SK-N-SH (cell line): ENCODE measurements around the gene SF3A2. TPM values are rescaled to one million over a fixed set of nuclear protein-coding genes. Genes with fewer than 3 reads are reported as not detected.

Experiments used
- CTCF ChIA-PET: fragments of 300-600, 350-600 bp; formaldehyde crosslinking; extraction: SDS; loops from one replicate; lab custom pipeline; 2021; lab: Yijun Ruan, JAX
- POLR2A ChIA-PET: fragments of 350-600 bp; sonication (Branson Sonifier 250); formaldehyde crosslinking; extraction: SDS; loops from one replicate; lab custom pipeline; 2020; ENCODE audit warnings: antibody characterized with exemption, inconsistent platforms; lab: Yijun Ruan, JAX
- DNase-seq: peaks from one replicate; pipeline ENCODE4 v3.0.0; 2012
- H2AFZ ChIP-seq: fragments of 200-600 bp; sonication (generic); 2 replicates; pipeline ENCODE4 v1.8.1; 2016; ENCODE audit warnings: antibody characterized with exemption, mild to moderate bottlenecking, low read depth
- H3F3A ChIP-seq: fragments of 200-600 bp; sonication (generic); replicated peaks from 2 replicates; pipeline ENCODE3; 2016; ENCODE audit warnings: antibody characterized with exemption, mild to moderate bottlenecking; ENCODE audit not compliant: insufficient read depth
- H3K27ac ChIP-seq, 2 experiments: fragments of 200-500 bp in 1 of 2; fragments of 200-600 bp in 1 of 2; sonication (Bioruptor generic) in 1 of 2; sonication (generic), shearing (Covaris generic) in 1 of 2; 2 replicates each; pipeline versions ENCODE4 v1.5.1 to v1.6.1; 2014 to 2016; ENCODE audit warnings: low read depth in 2 of 2, inconsistent platforms in 1 of 2, low read length in 1 of 2, mild to moderate bottlenecking in 1 of 2, mixed read lengths in 1 of 2
- H3K27me3 ChIP-seq: fragments of 200-600 bp; sonication (generic), shearing (Covaris generic); 2 replicates; pipeline ENCODE4 v1.6.1; 2016; ENCODE audit warnings: mixed run types; ENCODE audit not compliant: insufficient read depth
- H3K36me3 ChIP-seq, 2 experiments: fragments of 200-500 bp in 1 of 2; fragments of 200-600 bp in 1 of 2; sonication (Bioruptor generic) in 1 of 2; sonication (generic) in 1 of 2; replicated peaks in 1 of 2; 2 replicates each; pipeline versions ENCODE3 to v1.5.1; 2014 to 2016; ENCODE audit warnings: low read length in 1 of 2, mild to moderate bottlenecking in 1 of 2; ENCODE audit not compliant: insufficient read depth in 2 of 2, control insufficient read depth in 1 of 2
- H3K4me1 ChIP-seq, 2 experiments: fragments of 200-500 bp in 1 of 2; fragments of 200-600 bp in 1 of 2; sonication (Bioruptor generic) in 1 of 2; sonication (generic), shearing (Covaris generic) in 1 of 2; 2 replicates each; pipeline versions ENCODE4 v1.5.1 to v1.6.1; 2014 to 2016; ENCODE audit warnings: low read depth in 1 of 2, low read length in 1 of 2, mixed run types in 1 of 2; ENCODE audit not compliant: insufficient read depth in 2 of 2, control insufficient read depth in 1 of 2
- H3K4me2 ChIP-seq: fragments of 200-600 bp; sonication (generic), shearing (Covaris generic); 2 replicates; pipeline ENCODE4 v1.6.1; 2017; ENCODE audit warnings: mixed run types
- H3K4me3 ChIP-seq, 2 experiments: fragments of 200-500 bp in 1 of 2; fragments of 200-600 bp in 1 of 2; sonication (Bioruptor generic) in 1 of 2; sonication (generic), shearing (Covaris generic) in 1 of 2; 2 replicates each; pipeline versions ENCODE4 v1.5.1 to v1.8.1; 2014 to 2016; ENCODE audit warnings: low read depth in 2 of 2, inconsistent platforms in 1 of 2, low read length in 1 of 2, mild to moderate bottlenecking in 1 of 2, mixed read lengths in 1 of 2, moderate library complexity in 1 of 2
- H3K79me2 ChIP-seq: fragments of 200-600 bp; sonication (generic); 2 replicates; pipeline ENCODE4 v1.8.1; 2017; ENCODE audit warnings: mild to moderate bottlenecking; ENCODE audit not compliant: insufficient read depth
- H3K9ac ChIP-seq: fragments of 200-600 bp; sonication (generic); 2 replicates; pipeline ENCODE4 v1.6.1; 2017; ENCODE audit warnings: mixed run types
- H3K9me2 ChIP-seq: fragments of 200-600 bp; sonication (generic); 2 replicates; pipeline ENCODE4 v1.6.1; 2017; ENCODE audit warnings: mixed run types
- H3K9me3 ChIP-seq: fragments of 200-600 bp; sonication (generic); 2 replicates; pipeline ENCODE4 v1.6.1; 2017; ENCODE audit warnings: mixed run types, mild to moderate bottlenecking, moderate library complexity
- H4K20me1 ChIP-seq: fragments of 200-600 bp; sonication (generic); 2 replicates; pipeline ENCODE4 v1.6.1; 2017; ENCODE audit warnings: mild to moderate bottlenecking, mixed run types; ENCODE audit not compliant: insufficient read depth
- ELF1 ChIP-seq: IDR thresholded peaks from 2 replicates; pipeline ENCODE4 v1.4.0; 2012
- FOXJ3 ChIP-seq: sonication (generic); formaldehyde crosslinking; IDR thresholded peaks from 2 replicates; pipeline ENCODE4 v1.5.1; 2020; ENCODE audit warnings: mild to moderate bottlenecking, missing genetic modification reagents
- FOXM1 ChIP-seq: IDR thresholded peaks from 2 replicates; pipeline ENCODE4 v1.4.0; 2012; ENCODE audit warnings: low read depth, mild to moderate bottlenecking
- GATA2 ChIP-seq: sonication (generic); formaldehyde crosslinking; IDR thresholded peaks from 2 replicates; pipeline ENCODE4 v1.5.0; 2020; ENCODE audit warnings: mild to moderate bottlenecking, missing genetic modification reagents
- MXI1 ChIP-seq: IDR thresholded peaks from 2 replicates; pipeline ENCODE4 v1.6.1; 2012; ENCODE audit warnings: mild to moderate bottlenecking, low read depth, low read length, improper control_type of control experiment
- NFIC ChIP-seq: IDR thresholded peaks from 2 replicates; pipeline ENCODE4 v1.4.0; 2012; ENCODE audit warnings: borderline replicate concordance
- NRF1 ChIP-seq: IDR thresholded peaks from 2 replicates; pipeline ENCODE4 v1.6.1; 2012; ENCODE audit warnings: low read depth, mild to moderate bottlenecking, low read length
- RCOR1 ChIP-seq: fragments of 150-350 bp; IDR thresholded peaks from 2 replicates; pipeline ENCODE4 v1.6.1; 2017; ENCODE audit warnings: antibody characterized with exemption, low read length
- SMC3 ChIP-seq: IDR thresholded peaks from 2 replicates; pipeline ENCODE4 v1.6.1; 2012; ENCODE audit warnings: low read depth, low read length, improper control_type of control experiment
- TCF12 ChIP-seq: IDR thresholded peaks from 2 replicates; pipeline ENCODE4 v1.4.0; 2012
- TEAD4 ChIP-seq: IDR thresholded peaks from 2 replicates; pipeline ENCODE4 v1.4.0; 2012; ENCODE audit warnings: mild to moderate bottlenecking, borderline replicate concordance; ENCODE audit not compliant: insufficient read depth
- USF2 ChIP-seq: fragments of 150-350 bp; IDR thresholded peaks from 2 replicates; pipeline ENCODE4 v1.6.1; 2017; ENCODE audit warnings: antibody characterized with exemption, low read length, low read depth, borderline replicate concordance
- YY1 ChIP-seq: IDR thresholded peaks from 2 replicates; pipeline ENCODE4 v1.4.0; 2012; ENCODE audit warnings: low read depth, mild to moderate bottlenecking
- WGBS: methylation state at CpG from one replicate; pipeline ENCODE4 v1.1.6; 2017; ENCODE audit warnings: low lambda C conversion rate; 5-methylcytosine and 5-hydroxymethylcytosine counted together
- polyA plus RNA-seq, 3 experiments: library from polyadenylated mRNA; depleted of rRNA; stranded (reverse); fragments of >200 nt; gene quantifications; 2 replicates each; pipeline ENCODE4 v1.2.3, GENCODE V29; 2012
- TF ChIP-seq, protein P1 (sequence below): IDR thresholded peaks from 2 replicates; pipeline ENCODE4 v1.4.0; 2012; ENCODE audit warnings: low read depth, borderline replicate concordance
- TF ChIP-seq, protein P2 (sequence below): fragments of 200-600 bp; sonication (generic); IDR thresholded peaks from 2 replicates; pipeline ENCODE4 v1.6.1; 2017; ENCODE audit warnings: antibody characterized with exemption, mild to moderate bottlenecking, moderate library complexity

SF3A2 gene
- polyA plus RNA-seq, 1 of the 3 experiments (the other 2 are of a cell fraction), result 55.8 TPM

DNA sequence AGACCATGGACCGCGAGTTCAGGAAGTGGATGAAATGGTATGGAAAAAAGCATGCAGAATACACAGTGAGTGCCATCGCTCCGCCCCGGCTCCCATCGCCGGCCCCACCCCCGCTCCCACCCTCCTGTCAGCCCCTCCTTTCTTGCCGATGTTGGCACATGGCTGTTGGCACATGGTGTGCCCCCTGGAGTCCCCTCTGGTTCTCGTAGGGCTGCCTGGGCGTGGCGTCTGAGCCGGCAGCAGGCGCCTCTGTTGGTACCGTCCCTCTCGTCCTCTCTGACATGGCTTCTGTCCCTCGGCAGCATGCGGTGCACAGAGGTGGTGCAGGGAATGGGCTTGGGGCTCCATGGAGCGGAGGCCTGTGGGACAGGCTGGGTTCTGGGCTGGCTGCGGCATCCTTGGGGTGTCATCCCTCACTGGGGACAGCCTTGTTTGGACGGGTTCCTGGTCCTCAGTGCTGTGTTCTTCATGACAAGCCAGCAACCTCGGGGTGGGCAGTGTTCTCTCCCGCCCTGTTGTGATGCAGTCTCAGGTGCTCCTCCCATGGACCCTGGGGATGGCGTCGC, 42.0 kb upstream of the SF3A2 start:
- ChIA-PET POLR2A (no interaction called here), CTCF (no interaction called here)
- Histone ChIP-seq H3F3A (no peaks in the 10 kb centered on the region), H3K4me3 (no peak overlapping the region), H3K36me3 (peaks cover 0 to 41% of the 10 kb centered on the region in 2 experiments), H4K20me1 (peaks cover 25% of the 10 kb centered on the region), H3K4me2 (no peak overlapping the region), H3K9me3 (no peaks in the 10 kb centered on the region), H2AFZ (no peak overlapping the region), H3K27me3 (no peaks in the 10 kb centered on the region), H3K9me2 (no peaks in the 10 kb centered on the region), H3K9ac (no peak overlapping the region), H3K4me1 (no peaks in the 10 kb centered on the region; a peak in 1 of 4 replicates), H3K79me2 (peaks cover 35% of the 10 kb centered on the region), H3K27ac (no peak overlapping the region)
- DNase-seq, result no peak
- WGBS, result 95% methylated on average over 20 of the region's 25 CpGs
- TF ChIP-seq MXI1, result no peak
- no peak for TF ChIP-seq RCOR1
- no peak for TF ChIP-seq ELF1
- TF ChIP-seq NFIC, result no peak
- no peak for TF ChIP-seq USF2
- TF ChIP-seq, protein P1, sequence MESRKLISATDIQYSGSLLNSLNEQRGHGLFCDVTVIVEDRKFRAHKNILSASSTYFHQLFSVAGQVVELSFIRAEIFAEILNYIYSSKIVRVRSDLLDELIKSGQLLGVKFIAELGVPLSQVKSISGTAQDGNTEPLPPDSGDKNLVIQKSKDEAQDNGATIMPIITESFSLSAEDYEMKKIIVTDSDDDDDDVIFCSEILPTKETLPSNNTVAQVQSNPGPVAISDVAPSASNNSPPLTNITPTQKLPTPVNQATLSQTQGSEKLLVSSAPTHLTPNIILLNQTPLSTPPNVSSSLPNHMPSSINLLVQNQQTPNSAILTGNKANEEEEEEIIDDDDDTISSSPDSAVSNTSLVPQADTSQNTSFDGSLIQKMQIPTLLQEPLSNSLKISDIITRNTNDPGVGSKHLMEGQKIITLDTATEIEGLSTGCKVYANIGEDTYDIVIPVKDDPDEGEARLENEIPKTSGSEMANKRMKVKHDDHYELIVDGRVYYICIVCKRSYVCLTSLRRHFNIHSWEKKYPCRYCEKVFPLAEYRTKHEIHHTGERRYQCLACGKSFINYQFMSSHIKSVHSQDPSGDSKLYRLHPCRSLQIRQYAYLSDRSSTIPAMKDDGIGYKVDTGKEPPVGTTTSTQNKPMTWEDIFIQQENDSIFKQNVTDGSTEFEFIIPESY, result no peak
- TF ChIP-seq TCF12, result no peak
- no peak for TF ChIP-seq GATA2 (CRISPR knock-in tag)
- TF ChIP-seq NRF1, result no peak
- no peak for TF ChIP-seq FOXM1
- no peak for TF ChIP-seq TEAD4
- no peak for TF ChIP-seq FOXJ3 (CRISPR knock-in tag)
- TF ChIP-seq SMC3, result no peak
- TF ChIP-seq YY1, result no peak
- TF ChIP-seq, protein P2, sequence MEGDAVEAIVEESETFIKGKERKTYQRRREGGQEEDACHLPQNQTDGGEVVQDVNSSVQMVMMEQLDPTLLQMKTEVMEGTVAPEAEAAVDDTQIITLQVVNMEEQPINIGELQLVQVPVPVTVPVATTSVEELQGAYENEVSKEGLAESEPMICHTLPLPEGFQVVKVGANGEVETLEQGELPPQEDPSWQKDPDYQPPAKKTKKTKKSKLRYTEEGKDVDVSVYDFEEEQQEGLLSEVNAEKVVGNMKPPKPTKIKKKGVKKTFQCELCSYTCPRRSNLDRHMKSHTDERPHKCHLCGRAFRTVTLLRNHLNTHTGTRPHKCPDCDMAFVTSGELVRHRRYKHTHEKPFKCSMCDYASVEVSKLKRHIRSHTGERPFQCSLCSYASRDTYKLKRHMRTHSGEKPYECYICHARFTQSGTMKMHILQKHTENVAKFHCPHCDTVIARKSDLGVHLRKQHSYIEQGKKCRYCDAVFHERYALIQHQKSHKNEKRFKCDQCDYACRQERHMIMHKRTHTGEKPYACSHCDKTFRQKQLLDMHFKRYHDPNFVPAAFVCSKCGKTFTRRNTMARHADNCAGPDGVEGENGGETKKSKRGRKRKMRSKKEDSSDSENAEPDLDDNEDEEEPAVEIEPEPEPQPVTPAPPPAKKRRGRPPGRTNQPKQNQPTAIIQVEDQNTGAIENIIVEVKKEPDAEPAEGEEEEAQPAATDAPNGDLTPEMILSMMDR, result no peak
